ENCODE results near the gene OR2D3. TPM values are rescaled to one million over a fixed set of nuclear protein-coding genes. Genes with fewer than 3 reads are reported as not detected.
A peak's percentile ranks its signal among the peaks of the same experiment; 100 is the strongest.
"Not testable (repeated sequence)": the region's sequence is repeated elsewhere in the genome, so short reads cannot be mapped to it uniquely, and the experiment has no call there.

OR2D3 gene
- total RNA-seq, 1 experiment from 2014 or later: not detected

DNA sequence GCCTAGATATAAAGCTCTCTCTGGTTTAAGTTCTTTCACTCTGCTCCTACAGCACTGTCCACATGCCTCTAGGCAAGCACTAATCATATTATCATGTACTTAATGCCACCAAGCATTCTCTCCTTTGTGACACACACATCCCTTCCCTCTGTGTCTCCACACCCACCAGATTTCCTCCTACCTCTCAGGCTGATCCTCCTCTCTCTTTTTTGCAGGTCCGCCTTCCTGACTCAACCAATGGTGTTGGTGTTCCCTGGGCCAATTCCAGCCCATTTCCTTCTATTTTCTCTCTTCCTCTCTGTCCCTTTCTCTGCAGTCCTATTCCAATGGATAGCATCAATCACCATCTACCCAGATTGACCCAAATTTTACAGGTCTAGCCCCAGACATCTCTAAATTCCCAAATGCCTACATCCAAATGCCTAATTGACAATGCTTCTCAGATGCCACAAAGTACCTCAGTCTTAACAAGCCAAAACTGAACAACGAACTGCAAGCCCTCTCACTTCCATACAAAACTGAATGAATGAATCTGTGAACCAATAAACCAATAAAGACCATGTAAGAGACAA lies 4.9 kb downstream of the OR2D3 start:
- DNase-seq (ENCODE audit: low read depth, low spot score): peak; percentile 40
- in situ Hi-C loops (cut with HindIII; ENCODE audit: low pct_unique_long_range_greater_than_20kb, low sequenced_read_pairs): no loop called here

GRCh38 chr11:6926208-6927029 lies 5.6 kb downstream of the OR2D3 start, which contains the start of gene ZNF215:
ZNF215 (plus strand) TSS chr11:6926426; CDS start chr11:6932273, 5,847 bp downstream.
- DNase-seq (ENCODE audit: low read depth, low spot score): peak; percentile 90
- in situ Hi-C loops (cut with HindIII; ENCODE audit: low pct_unique_long_range_greater_than_20kb, low sequenced_read_pairs): no loop called here

GRCh38 chr11:6927030-6927617 lies 6.3 kb downstream of the OR2D3 start:
- no peak for DNase-seq (ENCODE audit: low read depth, low spot score)
- in situ Hi-C loops (cut with HindIII; ENCODE audit: low pct_unique_long_range_greater_than_20kb, low sequenced_read_pairs): no loop called here

GRCh38 chr11:6928916-6929315 lies 8.1 kb downstream of the OR2D3 start:
- in situ Hi-C loops (cut with HindIII; ENCODE audit: low pct_unique_long_range_greater_than_20kb, low sequenced_read_pairs): no loop called here

GRCh38 chr11:6931146-6931713 lies 10.4 kb downstream of the OR2D3 start:
- DNase-seq (ENCODE audit: low read depth, low spot score): no peak
- in situ Hi-C loops (cut with HindIII; ENCODE audit: low pct_unique_long_range_greater_than_20kb, low sequenced_read_pairs): no loop called here

More at GRCh38 chr11:6928916-6929315, 8.1 kb downstream of the OR2D3 start:
- DNase-seq (ENCODE audit: low read depth, low spot score): no peak

DNA sequence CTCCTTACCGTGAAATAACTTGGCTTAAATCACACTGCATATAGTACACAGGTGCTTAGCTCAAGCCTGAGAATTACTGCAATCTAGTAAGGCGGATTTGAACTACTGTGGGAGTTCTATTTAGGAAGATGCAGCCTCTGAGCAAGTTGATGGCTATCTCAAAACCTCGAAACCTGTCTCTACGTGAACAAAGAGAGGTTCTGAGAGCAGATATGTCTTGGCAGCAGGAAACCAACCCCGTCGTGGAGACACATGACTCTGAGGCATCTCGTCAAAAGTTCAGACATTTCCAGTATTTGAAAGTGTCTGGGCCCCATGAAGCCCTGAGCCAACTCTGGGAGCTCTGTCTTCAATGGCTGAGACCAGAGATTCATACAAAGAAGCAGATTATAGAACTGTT lies 11.3 kb downstream of the OR2D3 start:
- no peak for DNase-seq (ENCODE audit: low read depth, low spot score)
- in situ Hi-C loops (cut with HindIII; ENCODE audit: low pct_unique_long_range_greater_than_20kb, low sequenced_read_pairs): no loop called here

DNA sequence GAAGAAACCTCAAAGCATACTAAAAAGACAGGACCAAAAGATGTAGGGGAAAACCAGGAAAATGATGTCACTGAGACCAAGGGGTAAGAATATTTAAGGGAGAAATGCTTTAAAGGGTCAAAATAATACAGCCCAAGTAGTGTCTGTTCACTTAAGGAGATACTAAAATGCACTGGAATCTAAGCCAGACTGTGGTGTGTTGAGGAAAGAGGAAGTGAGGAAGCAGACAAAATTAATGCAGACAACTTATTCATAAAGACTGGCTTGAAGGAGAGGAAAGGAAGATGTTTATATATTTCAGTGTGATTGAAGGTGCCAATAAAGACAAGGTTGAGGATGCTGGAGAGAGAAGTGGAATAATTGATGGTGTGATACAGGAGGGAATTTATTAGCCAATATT lies 21.2 kb downstream of the OR2D3 start:
- in situ Hi-C loops (cut with HindIII; ENCODE audit: low pct_unique_long_range_greater_than_20kb, low sequenced_read_pairs): no loop called here
- no peak for DNase-seq (ENCODE audit: low read depth, low spot score)

- in situ Hi-C loops (cut with HindIII; ENCODE audit: low pct_unique_long_range_greater_than_20kb, low sequenced_read_pairs): no loop called here
- DNase-seq (ENCODE audit: low read depth, low spot score): no peak
Observed at GRCh38 chr11:6943131-6943530, 22.3 kb downstream of the OR2D3 start.

DNA sequence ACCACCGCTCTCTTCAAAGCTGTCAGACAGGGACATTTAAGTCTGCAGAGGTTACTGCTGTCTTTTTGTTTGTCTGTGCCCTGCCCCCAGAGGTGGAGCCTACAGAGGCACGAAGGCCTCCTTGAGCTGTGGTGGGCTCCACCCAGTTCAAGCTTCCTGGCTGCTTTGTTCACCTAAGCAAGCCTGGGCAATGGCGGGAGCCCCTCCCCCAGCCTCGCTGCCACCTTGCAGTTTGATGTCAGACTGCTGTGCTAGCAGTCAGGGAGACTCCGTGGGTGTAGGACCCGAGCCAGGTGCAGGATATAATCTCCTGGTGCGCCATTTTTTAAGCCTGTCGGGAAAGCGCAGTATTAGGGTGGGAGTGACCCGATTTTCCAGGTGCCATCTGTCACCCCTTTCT lies 33.4 kb downstream of the OR2D3 start:
- in situ Hi-C loops (cut with HindIII; ENCODE audit: low pct_unique_long_range_greater_than_20kb, low sequenced_read_pairs); DNase-seq (ENCODE audit: low read depth, low spot score): not testable (repeated sequence)

DNA sequence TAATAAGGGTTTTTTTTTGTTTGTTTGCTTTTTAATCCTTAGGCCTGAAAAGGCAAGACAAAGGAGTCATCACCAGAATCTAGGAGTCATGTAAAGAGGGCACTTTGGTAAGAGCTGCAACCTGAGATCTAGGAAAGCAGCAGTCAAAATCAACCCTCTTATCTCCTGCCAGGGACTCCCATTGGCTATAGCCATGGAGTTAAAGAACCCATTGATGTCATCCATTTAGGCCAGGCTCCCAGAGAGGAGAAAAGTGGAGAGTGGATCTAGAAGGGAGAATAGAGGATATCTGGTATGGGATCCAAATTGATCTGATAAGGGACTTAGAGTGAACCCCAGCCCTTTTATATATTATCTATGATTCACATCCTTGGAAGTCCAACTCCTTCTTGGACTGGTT lies 41.3 kb downstream of the OR2D3 start:
- in situ Hi-C loops (cut with HindIII; ENCODE audit: low pct_unique_long_range_greater_than_20kb, low sequenced_read_pairs): no loop called here
- no peak for DNase-seq (ENCODE audit: low read depth, low spot score)

DNA sequence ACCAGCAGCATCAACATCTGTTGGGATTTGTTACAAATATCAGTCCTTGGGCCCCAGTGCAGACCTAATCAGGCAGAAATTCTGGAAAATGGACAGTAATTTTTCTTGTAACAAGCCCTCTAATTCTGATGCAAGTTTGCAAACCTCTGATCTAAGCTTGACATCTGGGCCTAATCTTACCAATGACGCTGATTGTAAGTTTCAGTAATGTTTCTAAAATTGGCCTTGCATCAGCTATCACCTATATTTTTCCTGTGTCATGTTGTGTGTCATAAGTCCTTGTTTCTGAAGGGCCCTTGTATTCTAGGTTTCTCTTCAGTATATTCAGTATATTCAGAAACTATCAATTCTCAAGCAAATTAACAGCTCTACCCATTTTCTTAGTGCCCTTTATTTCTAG lies 41.9 kb downstream of the OR2D3 start:
- DNase-seq (ENCODE audit: low read depth, low spot score): no peak
- in situ Hi-C loops (cut with HindIII; ENCODE audit: low pct_unique_long_range_greater_than_20kb, low sequenced_read_pairs): no loop called here

DNA sequence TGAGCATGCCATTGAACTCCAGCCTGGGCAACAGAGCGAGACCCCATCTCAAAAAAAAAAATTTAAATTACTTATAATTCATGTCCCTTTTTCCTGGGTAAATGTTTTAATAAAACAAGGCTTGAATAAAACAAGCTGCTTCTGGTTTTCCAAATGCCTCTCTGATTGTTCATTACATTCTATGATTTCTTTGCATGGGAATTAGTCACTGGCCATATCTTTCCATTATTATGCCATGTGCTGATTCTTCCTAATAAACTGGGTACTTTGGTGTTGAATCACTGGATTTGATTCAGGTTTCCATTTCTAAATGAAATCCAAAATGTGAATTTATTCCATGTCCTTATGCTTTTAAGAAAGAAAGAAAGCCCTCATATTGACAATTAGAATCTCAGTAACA lies 48.0 kb downstream of the OR2D3 start:
- DNase-seq (ENCODE audit: low read depth, low spot score): no peak
- in situ Hi-C loops (cut with HindIII; ENCODE audit: low pct_unique_long_range_greater_than_20kb, low sequenced_read_pairs): no loop called here

DNA sequence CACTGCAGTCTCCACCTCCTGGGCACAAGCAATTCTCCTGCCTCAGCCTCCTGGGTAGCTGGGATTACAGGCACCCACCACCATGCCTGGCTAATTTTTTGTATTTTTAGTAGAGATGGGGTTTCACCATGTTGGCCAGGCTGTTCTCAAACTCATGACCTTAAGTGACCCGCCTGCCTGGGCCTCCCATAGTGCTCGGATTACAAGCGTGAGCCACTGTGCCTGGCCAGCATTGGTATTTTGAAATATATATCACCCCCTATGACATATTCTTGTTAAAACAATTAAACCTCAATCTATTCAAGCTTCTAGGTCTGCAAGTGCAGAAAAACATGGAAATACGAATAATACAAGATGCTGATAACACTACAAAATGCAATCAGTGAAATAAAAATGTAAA lies 49.1 kb downstream of the OR2D3 start:
- in situ Hi-C loops (cut with HindIII; ENCODE audit: low pct_unique_long_range_greater_than_20kb, low sequenced_read_pairs); DNase-seq (ENCODE audit: low read depth, low spot score): not testable (repeated sequence)

Other genes starting within 250 kb of the OR2D3 start
- gene MRPL17, start 237.7 kb upstream of the OR2D3 start, total RNA-seq (2014; rRNA removed; shearing (Covaris generic)): 58.3 and 62.6 TPM in 2 replicates
- gene OR2AG2, start 149.0 kb upstream of the OR2D3 start, total RNA-seq (2014; rRNA removed; shearing (Covaris generic)): 0.08 and 0.61 TPM in 2 replicates
- gene OR2AG1, start 138.0 kb upstream of the OR2D3 start, total RNA-seq (2014; rRNA removed; shearing (Covaris generic)): not detected in 2 replicates
- 0.05 and 0.11 TPM in 2 replicates for gene OR6A2, start 121.3 kb upstream of the OR2D3 start, total RNA-seq (2014; rRNA removed; shearing (Covaris generic))
- not detected in 2 replicates for gene OR10A5, start 75.3 kb upstream of the OR2D3 start, total RNA-seq (2014; rRNA removed; shearing (Covaris generic))
- gene OR10A2, start 57.9 kb upstream of the OR2D3 start, total RNA-seq (2014; rRNA removed; shearing (Covaris generic)): not detected in 2 replicates
- not detected in 2 replicates for gene OR10A4, start 44.4 kb upstream of the OR2D3 start, total RNA-seq (2014; rRNA removed; shearing (Covaris generic))
- not detected in 2 replicates for gene OR2D2, start 28.5 kb upstream of the OR2D3 start, total RNA-seq (2014; rRNA removed; shearing (Covaris generic))
- 5.5 and 6.1 TPM in 2 replicates for gene ZNF215, start 5.4 kb downstream of the OR2D3 start, total RNA-seq (2014; rRNA removed; shearing (Covaris generic))
- gene ZNF214, start 99.3 kb downstream of the OR2D3 start, total RNA-seq (2014; rRNA removed; shearing (Covaris generic)): 1.2 and 2.9 TPM in 2 replicates
- 0.08 TPM in 2 replicates for gene NLRP14, start 99.5 kb downstream of the OR2D3 start, total RNA-seq (2014; rRNA removed; shearing (Covaris generic))
- gene RBMXL2, start 168.0 kb downstream of the OR2D3 start, total RNA-seq (2014; rRNA removed; shearing (Covaris generic)): not detected in 2 replicates

Data from SK-MEL-5 (cell line).